Measurements from ENCODE around the gene PTDSS2. TPM values are rescaled to one million over a fixed set of nuclear protein-coding genes. Genes with fewer than 3 reads are reported as not detected.

Gene PTDSS2
- total RNA-seq, 1 donor from 2014 or later: 81.1 TPM

DNA sequence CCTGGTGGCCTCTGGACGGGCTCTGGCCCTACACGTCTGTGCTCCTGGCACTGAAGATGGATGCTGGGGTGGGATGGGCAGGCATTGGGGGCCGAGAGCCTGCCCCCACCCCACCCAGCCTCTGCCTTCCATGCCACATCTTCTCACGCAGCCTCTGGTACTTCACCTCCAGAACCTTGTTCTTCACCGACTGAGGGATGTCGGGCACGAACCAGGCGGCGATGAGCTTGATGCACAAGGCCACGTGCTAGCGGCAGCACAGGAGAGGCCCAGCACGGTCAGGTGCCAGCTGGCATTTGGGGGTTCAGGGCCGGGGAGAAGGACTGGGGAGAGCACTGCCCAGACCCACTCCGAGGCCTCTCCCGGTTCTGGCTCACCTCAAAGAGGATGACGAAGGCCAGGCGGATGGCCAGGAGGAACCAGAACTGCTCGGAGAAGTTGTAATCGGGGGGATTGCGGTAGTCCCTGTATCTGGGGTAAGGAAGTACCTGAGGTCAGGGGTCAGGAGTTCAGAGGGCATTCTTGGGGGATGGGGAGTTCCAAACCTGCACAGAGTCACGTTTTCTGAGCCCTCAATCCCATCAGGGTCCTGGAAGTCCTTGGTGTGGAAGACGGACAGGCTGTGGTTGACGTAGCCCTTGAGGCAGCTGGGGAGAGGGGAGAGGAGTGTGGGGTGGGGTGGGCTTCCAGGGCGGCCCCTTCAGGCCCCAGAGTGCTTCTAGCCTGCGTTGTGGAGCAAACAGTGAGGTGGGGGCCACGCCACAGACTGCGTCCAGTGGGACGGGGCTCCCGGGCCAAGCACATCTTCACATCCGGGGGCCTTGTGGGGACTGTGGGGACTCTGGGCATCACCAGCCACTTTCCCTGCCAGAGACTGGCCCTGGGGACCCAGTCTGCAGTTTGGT lies 31.5 kb upstream of the PTDSS2 start:
- H3K27me3 ChIP-seq (ENCODE audit: control insufficient read depth, insufficient read depth, low read length): peaks cover 14% of the 10 kb centered on the region
- no peaks in the 10 kb centered on the region for H3K36me3 ChIP-seq (ENCODE audit: control insufficient read depth, insufficient read depth, low read length)
- no peak overlapping the region for H3K4me3 ChIP-seq (ENCODE audit: low read depth, low read length)
- TF ChIP-seq, protein P1, sequence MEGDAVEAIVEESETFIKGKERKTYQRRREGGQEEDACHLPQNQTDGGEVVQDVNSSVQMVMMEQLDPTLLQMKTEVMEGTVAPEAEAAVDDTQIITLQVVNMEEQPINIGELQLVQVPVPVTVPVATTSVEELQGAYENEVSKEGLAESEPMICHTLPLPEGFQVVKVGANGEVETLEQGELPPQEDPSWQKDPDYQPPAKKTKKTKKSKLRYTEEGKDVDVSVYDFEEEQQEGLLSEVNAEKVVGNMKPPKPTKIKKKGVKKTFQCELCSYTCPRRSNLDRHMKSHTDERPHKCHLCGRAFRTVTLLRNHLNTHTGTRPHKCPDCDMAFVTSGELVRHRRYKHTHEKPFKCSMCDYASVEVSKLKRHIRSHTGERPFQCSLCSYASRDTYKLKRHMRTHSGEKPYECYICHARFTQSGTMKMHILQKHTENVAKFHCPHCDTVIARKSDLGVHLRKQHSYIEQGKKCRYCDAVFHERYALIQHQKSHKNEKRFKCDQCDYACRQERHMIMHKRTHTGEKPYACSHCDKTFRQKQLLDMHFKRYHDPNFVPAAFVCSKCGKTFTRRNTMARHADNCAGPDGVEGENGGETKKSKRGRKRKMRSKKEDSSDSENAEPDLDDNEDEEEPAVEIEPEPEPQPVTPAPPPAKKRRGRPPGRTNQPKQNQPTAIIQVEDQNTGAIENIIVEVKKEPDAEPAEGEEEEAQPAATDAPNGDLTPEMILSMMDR (IDR thresholded peaks at IDR 0.05; ENCODE audit: insufficient read depth, low read length, poor library complexity, severe bottlenecking): no peak
- DNase-seq (ENCODE audit: low read depth): no peak

DNA sequence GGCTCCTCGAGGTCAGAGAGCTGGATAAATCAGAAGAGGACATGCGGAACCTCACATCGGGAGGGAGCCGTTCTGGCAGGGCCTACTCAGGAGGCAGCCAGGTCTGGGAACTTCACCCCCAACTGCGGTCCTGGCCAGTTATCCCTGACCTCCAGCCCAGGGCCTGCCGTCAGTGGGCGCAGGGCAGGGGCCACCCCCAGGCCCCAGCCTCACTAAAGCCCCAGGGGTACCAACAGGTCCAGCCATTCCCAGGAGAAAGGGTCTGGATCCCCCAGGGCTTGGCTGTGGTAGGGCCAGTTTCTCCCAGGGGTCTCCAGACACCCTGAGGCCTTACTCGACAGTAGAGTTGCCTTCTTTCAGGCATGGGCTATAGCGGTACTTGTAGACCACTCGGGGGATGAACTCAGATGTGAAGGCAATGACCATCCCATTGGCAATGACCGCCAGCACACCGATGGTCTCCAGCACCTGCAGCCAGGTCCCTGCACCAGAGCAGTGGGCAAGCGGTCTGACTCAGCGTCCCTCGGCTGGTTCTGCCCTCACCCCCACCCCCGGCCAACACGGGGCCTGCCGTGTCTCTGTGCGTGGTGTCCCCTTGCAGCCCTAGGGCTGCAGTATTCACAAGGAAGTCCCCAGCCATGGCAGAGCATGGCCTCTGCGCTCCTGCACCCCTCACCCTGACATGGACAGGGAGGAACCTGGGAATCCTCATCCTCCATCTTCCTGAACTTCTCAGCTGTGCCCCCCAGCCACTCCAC lies 30.7 kb upstream of the PTDSS2 start:
- H3K27me3 ChIP-seq (ENCODE audit: control insufficient read depth, insufficient read depth, low read length): peaks cover 12% of the 10 kb centered on the region
- H3K36me3 ChIP-seq (ENCODE audit: control insufficient read depth, insufficient read depth, low read length): no peaks in the 10 kb centered on the region
- DNase-seq (ENCODE audit: low read depth): no peak
- TF ChIP-seq, protein P1 (IDR thresholded peaks at IDR 0.05; ENCODE audit: insufficient read depth, low read length, poor library complexity, severe bottlenecking): no peak
- no peak overlapping the region for H3K4me3 ChIP-seq (ENCODE audit: low read depth, low read length)

DNA sequence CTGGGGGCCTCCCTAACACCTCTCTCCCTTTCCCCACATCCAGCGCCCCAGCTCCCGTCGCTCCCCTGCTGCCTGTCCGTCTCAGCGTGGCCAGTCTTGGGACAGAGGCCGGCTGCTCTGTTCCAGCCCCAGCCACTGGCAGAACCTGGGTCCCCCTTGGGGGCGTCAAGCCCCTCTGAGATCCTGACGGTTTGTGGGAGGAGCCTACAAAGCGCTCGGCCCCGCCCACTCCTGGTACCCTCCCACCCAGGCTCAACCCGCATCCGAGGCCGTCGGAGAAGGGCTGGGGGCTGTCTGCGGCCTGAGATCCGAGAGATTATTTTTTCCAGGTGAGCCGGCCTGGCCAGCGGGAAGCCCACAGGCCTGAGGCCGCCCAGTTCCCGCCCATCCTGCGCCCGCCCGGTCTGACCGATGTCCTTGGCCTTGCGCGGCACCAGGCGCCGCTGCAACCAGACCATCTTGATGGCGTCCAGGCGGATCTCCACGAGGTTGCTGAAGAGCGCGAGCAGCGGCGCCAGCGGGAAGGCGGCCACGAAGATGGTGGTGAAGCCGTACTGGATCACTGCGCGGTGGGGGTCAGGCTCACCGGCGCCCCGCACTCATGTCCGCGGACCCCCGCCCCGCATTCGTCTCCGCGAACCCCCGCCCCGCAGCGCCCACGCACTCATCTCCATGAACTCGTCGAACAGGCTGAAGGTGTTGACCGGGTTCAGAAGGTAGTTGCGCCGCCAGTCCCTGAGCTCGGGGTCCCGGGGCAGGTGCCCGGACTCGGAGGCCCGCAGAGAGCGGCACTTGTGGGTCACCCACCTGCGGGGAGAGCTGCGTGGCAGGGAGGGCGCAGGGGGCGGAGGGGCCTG lies 29.8 kb upstream of the PTDSS2 start:
- Histone ChIP-seq H3K27me3 (ENCODE audit: control insufficient read depth, insufficient read depth, low read length) (peaks cover 14% of the 10 kb centered on the region), H3K4me3 (ENCODE audit: low read depth, low read length) (no peak overlapping the region), H3K36me3 (ENCODE audit: control insufficient read depth, insufficient read depth, low read length) (no peaks in the 10 kb centered on the region)
- no peak for DNase-seq (ENCODE audit: low read depth)
- TF ChIP-seq, protein P1 (IDR thresholded peaks at IDR 0.05; ENCODE audit: insufficient read depth, low read length, poor library complexity, severe bottlenecking): no peak

DNA sequence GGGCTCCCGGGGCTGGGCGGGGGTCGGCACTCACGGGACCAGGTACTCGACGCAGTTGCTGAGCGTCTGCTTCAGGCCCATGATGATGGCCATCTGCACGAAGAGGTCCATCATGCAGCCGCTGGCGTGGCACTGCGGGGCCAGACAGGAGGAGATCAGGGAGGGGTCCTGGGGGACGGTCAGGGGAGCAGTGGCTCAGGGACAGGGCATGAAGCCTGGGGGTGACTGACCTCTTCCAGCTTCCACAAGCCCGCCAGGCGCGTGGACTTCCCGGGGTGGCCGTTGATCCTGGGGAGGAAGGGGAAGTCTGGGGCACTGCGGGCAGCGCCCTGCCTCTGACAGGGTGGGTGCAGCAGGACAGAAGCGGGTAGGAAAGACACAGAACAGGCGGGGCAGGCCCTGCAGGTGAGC lies 29.2 kb upstream of the PTDSS2 start:
- peaks cover 14% of the 10 kb centered on the region for H3K27me3 ChIP-seq (ENCODE audit: control insufficient read depth, insufficient read depth, low read length)
- no peaks in the 10 kb centered on the region for H3K36me3 ChIP-seq (ENCODE audit: control insufficient read depth, insufficient read depth, low read length)
- H3K4me3 ChIP-seq (ENCODE audit: low read depth, low read length): no peak overlapping the region
- no peak for DNase-seq (ENCODE audit: low read depth)
- TF ChIP-seq, protein P1 (IDR thresholded peaks at IDR 0.05; ENCODE audit: insufficient read depth, low read length, poor library complexity, severe bottlenecking): no peak

DNA sequence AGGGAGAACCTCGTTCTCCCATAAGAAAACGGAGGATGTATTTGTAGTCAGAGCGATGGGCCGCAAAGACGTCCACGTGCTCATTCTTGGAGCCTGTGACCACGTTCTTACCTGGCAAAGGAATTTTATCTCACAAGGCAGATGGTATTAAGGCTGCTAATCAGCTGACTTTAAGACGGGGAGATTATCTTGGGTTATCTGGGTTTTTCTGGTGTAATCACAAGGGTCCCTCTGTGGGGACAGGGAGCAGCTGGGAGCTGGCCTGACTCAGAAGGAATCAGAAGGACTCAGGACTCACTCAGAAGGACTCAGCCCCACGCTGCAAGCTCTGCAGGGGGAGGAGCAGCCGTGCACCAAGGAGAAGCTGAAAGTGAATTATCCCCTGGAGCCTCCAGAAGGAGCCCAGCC lies 27.8 kb upstream of the PTDSS2 start:
- Histone ChIP-seq H3K27me3 (ENCODE audit: control insufficient read depth, insufficient read depth, low read length) (peaks cover 13% of the 10 kb centered on the region), H3K36me3 (ENCODE audit: control insufficient read depth, insufficient read depth, low read length) (no peaks in the 10 kb centered on the region), H3K4me3 (ENCODE audit: low read depth, low read length) (no peak overlapping the region)
- TF ChIP-seq, protein P1 (IDR thresholded peaks at IDR 0.05; ENCODE audit: insufficient read depth, low read length, poor library complexity, severe bottlenecking): no peak
- DNase-seq (ENCODE audit: low read depth): no peak
